Measurements from ENCODE around the gene BBS9. TPM values are rescaled to one million over a fixed set of nuclear protein-coding genes. Genes with fewer than 3 reads are reported as not detected.

Gene BBS9
- total RNA-seq, 1 experiment from 2014 or later: 26.4 TPM

- H2BK20ac ChIP-seq (ENCODE audit: low read depth, low read length, poor library complexity, severe bottlenecking): no peak overlapping the region
- H3K79me1 ChIP-seq (ENCODE audit: insufficient read depth, low read depth, low read length, poor library complexity, severe bottlenecking): no peaks in the 10 kb centered on the region
- no peaks in the 10 kb centered on the region for H3K79me2 ChIP-seq (ENCODE audit: insufficient read depth, low read length)
- Mint-ChIP-seq H3K27ac (no peak overlapping the region), H3K4me3 (no peak overlapping the region), H3K4me1 (peaks cover 0 to 5% of the 10 kb centered on the region in 2 experiments; a peak in 2 of 4 replicates), H3K9me3 (no peaks in the 10 kb centered on the region), H3K36me3 (ENCODE audit: insufficient read depth in 1 of 3, low read depth in 3 of 3) (no peaks in the 10 kb centered on the region), H3K27me3 (ENCODE audit: low read depth) (no peaks in the 10 kb centered on the region)
- no peak overlapping the region for H2BK5ac ChIP-seq (ENCODE audit: insufficient read length, low read length)
- no peak overlapping the region for H2AFZ ChIP-seq (ENCODE audit: low read length)
- H3K56ac ChIP-seq (ENCODE audit: insufficient read length, low read depth, low read length): no peak overlapping the region
- H2BK12ac ChIP-seq (ENCODE audit: insufficient read length, low read depth, low read length): no peak overlapping the region
- no peak overlapping the region for H3K4ac ChIP-seq (ENCODE audit: low read depth, low read length)
- H2AK5ac ChIP-seq (ENCODE audit: insufficient read length, low read length): no peak overlapping the region
- no peaks in the 10 kb centered on the region for H3K4me1 ChIP-seq (ENCODE audit: insufficient read depth, low read length)
- no peaks in the 10 kb centered on the region for H4K20me1 ChIP-seq (ENCODE audit: control insufficient read depth, insufficient read depth, insufficient read length)
- no peak overlapping the region for H3K9ac ChIP-seq (ENCODE audit: extremely low read depth, insufficient read length, low read length)
- no peak overlapping the region for H3T11ph ChIP-seq (ENCODE audit: low read length)
- H3K27ac ChIP-seq (ENCODE audit: insufficient read length, low read depth, low read length): no peak overlapping the region
- H3K27me3 ChIP-seq (ENCODE audit: insufficient read depth, low read length): no peaks in the 10 kb centered on the region
- DNase-seq: no peak
- no peak overlapping the region for H2BK15ac ChIP-seq (ENCODE audit: low read depth, low read length)
- no peak overlapping the region for H4K5ac ChIP-seq (ENCODE audit: insufficient read length, low read depth, low read length)
- TF ChIP-seq, protein P1, sequence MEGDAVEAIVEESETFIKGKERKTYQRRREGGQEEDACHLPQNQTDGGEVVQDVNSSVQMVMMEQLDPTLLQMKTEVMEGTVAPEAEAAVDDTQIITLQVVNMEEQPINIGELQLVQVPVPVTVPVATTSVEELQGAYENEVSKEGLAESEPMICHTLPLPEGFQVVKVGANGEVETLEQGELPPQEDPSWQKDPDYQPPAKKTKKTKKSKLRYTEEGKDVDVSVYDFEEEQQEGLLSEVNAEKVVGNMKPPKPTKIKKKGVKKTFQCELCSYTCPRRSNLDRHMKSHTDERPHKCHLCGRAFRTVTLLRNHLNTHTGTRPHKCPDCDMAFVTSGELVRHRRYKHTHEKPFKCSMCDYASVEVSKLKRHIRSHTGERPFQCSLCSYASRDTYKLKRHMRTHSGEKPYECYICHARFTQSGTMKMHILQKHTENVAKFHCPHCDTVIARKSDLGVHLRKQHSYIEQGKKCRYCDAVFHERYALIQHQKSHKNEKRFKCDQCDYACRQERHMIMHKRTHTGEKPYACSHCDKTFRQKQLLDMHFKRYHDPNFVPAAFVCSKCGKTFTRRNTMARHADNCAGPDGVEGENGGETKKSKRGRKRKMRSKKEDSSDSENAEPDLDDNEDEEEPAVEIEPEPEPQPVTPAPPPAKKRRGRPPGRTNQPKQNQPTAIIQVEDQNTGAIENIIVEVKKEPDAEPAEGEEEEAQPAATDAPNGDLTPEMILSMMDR (conservative IDR thresholded peaks at IDR 0.05): no peak
- H4K8ac ChIP-seq (replicated peaks; ENCODE audit: insufficient read length, low read depth, low read length): no peak overlapping the region
- WGBS (ENCODE audit: extremely low coverage, insufficient read length, low lambda C conversion rate): no CpG with 5 or more reads among the region's 2 CpGs
- no peak overlapping the region for H3K14ac ChIP-seq (ENCODE audit: insufficient read depth, low read length)
- no peak overlapping the region for H3K4me2 ChIP-seq (ENCODE audit: insufficient read depth, insufficient read length, low read length)
- no peak overlapping the region for H4K91ac ChIP-seq (ENCODE audit: insufficient read length, low read depth, low read length)
- no peak overlapping the region for H3K18ac ChIP-seq (ENCODE audit: insufficient read length, low read depth, low read length)
- no peaks in the 10 kb centered on the region for H3K9me3 ChIP-seq (ENCODE audit: control insufficient read depth, low read depth, low read length)
- no peak overlapping the region for H3K23ac ChIP-seq (ENCODE audit: insufficient read length, low read depth, low read length)
- H2BK120ac ChIP-seq (ENCODE audit: low read depth, low read length, poor library complexity, severe bottlenecking): no peak overlapping the region
- no peaks in the 10 kb centered on the region for H3K23me2 ChIP-seq (ENCODE audit: insufficient read length, low read depth, low read length, poor library complexity, severe bottlenecking)
These were observed 474.7 kb downstream of the BBS9 start for GRCh38 chr7:33604056-33604455.
